NCI-H526 treated with DMSO at 0.1 percent for 48 hours (cell line): ENCODE measurements around the gene COQ5.

Source experiments
- DNase-seq: peaks from one replicate; lab custom pipeline; 2025; lab: John Stamatoyannopoulos, UW

COQ5 gene

DNA sequence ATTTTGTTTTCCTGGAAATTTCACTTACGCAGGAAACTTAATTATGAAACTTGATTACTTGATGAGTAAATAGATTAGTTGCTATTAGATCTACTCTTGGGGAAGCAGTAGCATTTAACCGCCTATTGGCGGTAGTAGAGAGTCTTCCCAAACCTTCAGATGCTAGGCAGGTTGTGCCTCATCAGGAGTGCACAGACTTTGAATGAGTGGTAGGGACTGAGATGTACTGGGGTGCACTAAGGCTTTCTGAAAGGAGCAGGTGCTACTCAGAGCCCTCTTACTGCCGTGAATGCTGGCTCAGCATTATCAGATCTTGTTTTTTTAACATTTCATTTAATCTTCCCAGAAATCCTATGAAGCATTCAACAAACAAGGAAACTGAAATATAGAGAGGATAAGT is 75.0 kb downstream of the COQ5 start:
- DNase-seq = peak; percentile 14
